Glomerular visceral epithelial cell (primary cell): ENCODE measurements around the gene ROR2.
"Not testable (repeated sequence)": the region's sequence is repeated elsewhere in the genome, so short reads cannot be mapped to it uniquely, and the experiment has no call there.

Experiments used
- DNase-seq: peaks from one replicate; pipeline ENCODE4 v3.0.0-alpha.2; 2016; ENCODE audit errors: extremely low spot score

ROR2 gene

GRCh38 chr9:91949946-91950664 lies at the start of gene ROR2:
TSS of gene ROR2 (minus strand) at chr9:91950228.
- peak; percentile 43 for DNase-seq

DNA sequence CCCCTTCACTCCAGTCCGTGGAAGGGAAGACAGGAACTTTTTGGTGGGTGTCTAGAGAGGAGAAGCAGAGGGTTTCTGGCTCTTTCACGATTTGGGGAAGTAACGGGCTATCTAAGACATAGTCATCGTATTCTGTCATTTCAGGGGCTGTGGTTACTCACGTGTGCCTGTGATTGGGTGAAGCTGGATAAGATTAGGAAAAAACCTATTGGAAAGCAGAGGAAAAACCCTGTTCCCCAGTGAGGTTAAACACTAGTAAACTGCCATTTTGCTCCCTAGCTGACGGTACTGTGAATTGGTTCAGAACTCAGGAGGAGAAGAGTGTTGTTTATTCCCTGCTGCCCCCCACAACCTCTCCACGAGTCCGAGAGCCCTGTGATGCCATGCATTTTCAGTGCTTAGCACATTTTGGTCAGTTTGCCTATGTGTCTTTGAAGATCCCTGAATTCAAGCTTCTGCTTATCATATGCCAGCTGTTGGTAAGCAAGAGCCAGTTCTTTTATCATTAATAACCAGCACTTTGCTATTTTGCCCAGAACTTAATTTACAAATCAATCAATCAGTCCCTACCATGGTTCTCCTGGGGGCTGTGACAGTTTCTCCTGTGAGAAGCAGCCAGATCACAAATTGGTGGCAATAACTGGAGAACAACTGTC lies 45.1 kb upstream of the ROR2 start:
- no peak for DNase-seq

GRCh38 chr9:91994422-91994821 lies 44.4 kb upstream of the ROR2 start:
- no peak for DNase-seq

- no peak for DNase-seq
These were observed 42.5 kb upstream of the ROR2 start for GRCh38 chr9:91992461-91993041.

- no peak for DNase-seq
These were observed 41.8 kb upstream of the ROR2 start for GRCh38 chr9:91991721-91992341.

DNA sequence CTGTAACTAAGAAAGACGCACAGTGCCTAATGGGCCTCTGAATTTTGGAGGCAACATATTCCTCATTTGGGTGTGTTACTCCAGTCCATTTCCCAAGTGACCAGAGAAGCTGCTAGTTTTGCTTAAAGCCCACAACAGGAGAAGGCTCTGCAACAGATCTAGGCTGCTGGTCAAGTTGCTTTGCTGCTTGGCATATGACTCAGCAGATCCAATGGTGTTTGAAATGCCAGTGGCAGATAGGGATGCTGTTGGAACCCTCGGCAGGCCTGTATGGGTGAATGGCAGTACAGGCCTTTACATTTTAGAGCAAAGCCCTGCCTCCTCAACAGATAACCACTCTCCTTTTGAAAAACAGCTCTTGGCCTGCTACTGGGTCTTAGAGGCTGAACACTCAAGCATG lies 36.2 kb upstream of the ROR2 start:
- no peak for DNase-seq

DNA sequence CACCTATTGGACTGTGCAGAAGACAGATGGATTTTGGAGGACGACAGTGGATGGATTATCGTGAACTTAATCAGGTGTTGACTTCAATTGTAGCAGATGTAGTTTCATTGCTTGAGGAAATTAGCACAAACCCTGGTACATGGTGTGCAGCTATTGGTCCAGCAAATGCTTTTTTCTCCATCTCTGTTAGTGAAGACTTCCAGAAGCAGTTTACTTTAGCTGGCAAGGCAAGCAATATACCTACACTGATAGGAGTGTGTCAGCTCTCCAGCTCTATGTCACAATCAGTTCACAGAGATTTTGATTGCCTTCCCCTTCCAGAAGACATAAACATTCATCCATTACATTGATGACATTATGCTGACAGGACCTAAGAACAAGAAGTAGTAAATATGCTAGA lies 35.7 kb upstream of the ROR2 start:
- DNase-seq, result no peak

DNA sequence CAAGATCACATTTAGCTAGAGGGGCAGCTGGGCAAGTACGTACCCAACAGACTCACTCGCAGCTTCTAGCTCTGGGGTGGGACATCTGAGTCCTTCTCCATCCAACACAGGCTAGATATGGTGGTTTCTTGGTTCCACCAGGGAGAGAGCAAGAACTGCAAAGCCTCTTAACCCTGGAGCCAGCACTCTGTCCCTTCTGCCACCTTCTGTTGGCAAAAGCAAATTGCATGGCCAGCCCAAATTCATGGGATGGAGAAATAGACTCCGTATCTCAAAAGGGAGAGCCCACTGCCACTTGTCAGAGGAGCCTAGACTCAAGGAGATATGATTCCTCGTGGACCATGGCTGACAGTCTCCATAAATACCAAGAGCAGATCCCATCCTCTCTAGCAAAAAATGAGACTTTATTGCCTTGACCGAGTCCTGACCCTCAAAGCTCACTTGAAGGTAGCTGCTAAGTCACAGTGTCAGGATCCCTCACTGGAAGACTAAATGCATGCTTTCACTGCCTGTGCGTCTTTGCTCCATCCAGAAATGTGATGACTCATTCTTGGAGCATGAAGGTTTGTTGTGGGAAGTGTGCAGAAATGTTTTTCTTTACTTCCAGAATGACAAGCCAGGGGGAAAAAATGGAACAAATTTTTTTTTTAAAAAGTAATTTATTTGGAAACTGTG lies 28.8 kb upstream of the ROR2 start:
- DNase-seq, result peak; percentile 35

DNA sequence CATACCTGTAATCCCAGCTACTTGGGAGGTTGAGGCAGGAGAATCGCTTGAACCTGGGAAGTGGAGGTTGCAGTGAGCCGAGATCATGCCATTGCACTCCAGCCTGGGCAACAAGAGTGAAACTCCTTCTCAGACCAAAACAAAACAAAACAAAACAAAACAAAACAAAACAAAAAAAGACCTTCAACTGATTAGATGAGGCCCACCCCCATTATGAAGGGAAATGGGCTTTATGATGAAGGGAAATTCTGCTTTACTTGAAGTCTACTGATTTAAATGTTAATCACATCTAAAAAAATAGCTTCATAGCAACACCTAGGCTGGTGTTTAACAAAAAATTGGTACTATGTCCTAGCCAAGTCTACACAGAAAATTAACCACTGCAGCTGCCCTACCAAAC lies 25.2 kb upstream of the ROR2 start:
- DNase-seq, result not testable (repeated sequence)

GRCh38 chr9:91972711-91973110 lies 22.7 kb upstream of the ROR2 start:
- DNase-seq, result no peak

- DNase-seq, result no peak
These were observed 22.1 kb upstream of the ROR2 start for GRCh38 chr9:91972076-91972626.

DNA sequence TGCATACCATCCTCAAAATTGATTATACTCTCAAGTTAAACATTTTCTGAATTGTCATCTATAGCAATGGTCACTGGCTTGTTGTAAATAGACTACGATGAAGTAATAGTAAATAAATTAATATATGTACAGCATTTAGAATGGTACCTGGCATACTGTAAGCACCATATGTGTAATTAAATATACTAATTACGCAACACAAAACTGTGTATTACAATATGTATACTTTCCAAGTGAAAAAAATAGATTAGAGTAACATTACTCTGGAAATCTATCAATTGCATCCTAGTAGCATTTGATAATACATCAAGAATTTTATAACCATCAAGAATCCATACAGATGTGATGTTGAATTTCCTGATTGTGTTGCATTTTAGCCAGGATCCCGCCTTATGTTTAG lies 17.2 kb upstream of the ROR2 start:
- no peak for DNase-seq

DNA sequence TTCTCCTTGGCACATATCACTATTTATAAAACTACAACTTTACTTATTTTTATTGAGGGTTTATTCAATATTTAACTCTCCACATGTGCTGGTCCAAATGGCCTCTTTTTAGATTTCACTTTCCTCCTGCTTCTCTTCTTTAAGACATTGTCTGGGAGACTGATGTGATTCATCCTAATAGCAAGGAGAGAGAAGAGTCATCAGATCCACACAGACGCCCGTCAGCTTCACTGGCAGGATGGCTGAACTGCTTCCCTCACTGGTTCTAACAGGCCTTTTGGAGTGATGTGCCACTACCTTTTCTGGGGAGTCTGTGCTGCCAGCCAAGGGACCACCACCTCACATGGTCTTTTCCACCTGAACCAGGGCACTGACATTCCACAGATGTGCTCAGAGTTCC lies 16.5 kb upstream of the ROR2 start:
- no peak for DNase-seq

DNA sequence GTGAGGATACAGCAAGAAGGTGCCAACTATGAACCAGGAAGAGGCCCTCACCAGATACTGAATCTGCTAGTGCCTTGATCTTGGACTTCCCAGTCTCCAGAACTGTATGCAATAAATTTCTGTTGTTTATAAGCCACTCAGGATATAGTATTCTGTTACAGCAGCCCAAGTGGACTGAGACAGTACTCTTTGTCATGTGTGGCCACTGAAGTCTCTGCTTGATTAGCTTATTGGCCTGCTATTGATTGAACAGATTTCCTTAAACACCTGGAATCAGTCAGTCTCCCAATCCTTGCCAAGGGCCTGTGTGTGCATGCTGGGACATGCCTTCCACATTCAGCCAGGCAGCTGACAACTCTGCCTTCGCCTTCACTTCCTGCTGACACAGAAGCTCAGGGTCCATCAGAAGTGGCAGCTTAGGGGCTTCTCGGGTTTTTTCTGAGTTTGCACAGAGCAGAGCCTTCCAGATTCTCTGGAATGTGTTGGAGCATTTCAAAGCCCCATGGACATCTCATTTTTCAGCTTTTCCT lies 13.7 kb upstream of the ROR2 start:
- no peak for DNase-seq

- DNase-seq, result no peak
These were observed 10.3 kb upstream of the ROR2 start for GRCh38 chr9:91960367-91960766.

- DNase-seq, result no peak
These were observed 8.1 kb upstream of the ROR2 start for GRCh38 chr9:91958174-91958573.

DNA sequence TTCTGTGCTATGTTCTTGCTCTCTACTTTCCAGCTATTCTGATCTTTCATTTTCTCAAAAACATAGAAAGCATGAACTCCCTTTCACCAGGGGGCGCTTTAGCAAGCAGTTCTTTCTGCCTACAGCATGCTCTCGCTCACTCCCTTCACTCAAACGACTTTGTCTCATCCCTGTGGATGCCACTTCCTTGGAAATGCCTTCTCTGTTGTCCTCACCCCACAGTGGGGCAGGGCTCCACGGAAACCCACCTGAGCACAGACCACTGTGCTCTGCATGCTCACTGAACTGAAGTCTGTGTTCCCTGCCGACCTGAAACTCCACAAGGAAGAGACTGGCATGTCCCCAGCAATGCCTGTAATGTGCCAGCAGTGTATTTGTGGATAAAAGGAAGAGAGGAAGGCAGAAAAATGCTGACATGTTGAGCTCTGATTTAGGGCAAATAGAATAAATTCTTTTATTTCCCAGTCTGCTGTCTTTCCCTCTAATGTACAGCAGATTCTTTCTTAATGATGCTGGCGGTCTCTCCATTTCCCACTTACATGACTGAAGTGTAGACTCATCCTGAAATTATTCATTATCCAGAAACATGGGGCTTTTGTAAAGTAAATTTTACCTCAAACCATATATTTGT lies 4.9 kb upstream of the ROR2 start:
- peak; percentile 47 for DNase-seq

- no peak for DNase-seq
These were observed 3.7 kb upstream of the ROR2 start for GRCh38 chr9:91953718-91954117.

- DNase-seq, result no peak
These were observed 2.0 kb upstream of the ROR2 start for GRCh38 chr9:91951944-91952520.

- no peak for DNase-seq
These were observed 559 bp downstream of the ROR2 start for GRCh38 chr9:91949392-91949945.
